Activated naive CD4-positive, alpha-beta T cell treated with anti-CD3 and anti-CD28 coated beads, Interleukin-2, amount 10 ng/mL, durations not matched to agents 7 days and 5 days (primary cell): ENCODE results near the gene SPSB2.
A peak's percentile ranks its signal among the peaks of the same experiment; 100 is the strongest.
"Not testable (repeated sequence)": the region's sequence is repeated elsewhere in the genome, so short reads cannot be mapped to it uniquely, and the experiment has no call there.

Experiments
- CTCF ChIA-PET: fragments of 350-600 bp; sonication (Branson Sonifier 250); formaldehyde crosslinking; loops from one replicate; lab custom pipeline; 2021; ENCODE audit warnings: antibody characterized with exemption; lab: Charles Lee
- DNase-seq: peaks from one replicate; pipeline ENCODE4 v3.0.0-alpha.2; 2020
- H3K27ac Mint-ChIP-seq: one replicate; pipeline ENCODE4 v1.8.0; 2021; ENCODE audit warnings: mild to moderate bottlenecking, moderate library complexity, mixed read lengths
- H3K27me3 Mint-ChIP-seq: one replicate; pipeline ENCODE4 v1.8.0; 2021; ENCODE audit warnings: mild to moderate bottlenecking, mixed read lengths
- H3K36me3 Mint-ChIP-seq: one replicate; pipeline ENCODE4 v1.8.0; 2021; ENCODE audit warnings: mixed read lengths
- H3K4me1 Mint-ChIP-seq: one replicate; pipeline ENCODE4 v1.8.0; 2021; ENCODE audit warnings: mixed read lengths
- H3K4me3 Mint-ChIP-seq: one replicate; pipeline ENCODE4 v1.8.0; 2021; ENCODE audit warnings: mild to moderate bottlenecking, moderate library complexity, mixed read lengths
- H3K9me3 Mint-ChIP-seq: one replicate; pipeline ENCODE4 v1.8.0; 2021; ENCODE audit warnings: mixed read lengths

The SPSB2 gene

GRCh38 chr12:6890789-6891645, 17.9 kb upstream of the SPSB2 start:
- CTCF ChIA-PET: interaction anchor here (0.7 to 2.8 kb wide), 13 partner anchors 9 to 221 kb away, joined by 3 to 35 read pairs (median 5); partner anchors contain the start of genes C12orf57, CDCA3, RNU7-1 and SPSB2
- peak overlapping the region; percentile 76 for H3K4me3 Mint-ChIP-seq
- no peaks in the 10 kb centered on the region for H3K27me3 Mint-ChIP-seq
- peaks cover 29% of the 10 kb centered on the region for H3K4me1 Mint-ChIP-seq
- DNase-seq: peak; percentile 99
- peak overlapping the region; percentile 94 for H3K27ac Mint-ChIP-seq
- no peaks in the 10 kb centered on the region for H3K9me3 Mint-ChIP-seq
- H3K36me3 Mint-ChIP-seq: peaks cover 7% of the 10 kb centered on the region

- H3K36me3 Mint-ChIP-seq, H3K9me3 Mint-ChIP-seq, CTCF ChIA-PET, H3K27me3 Mint-ChIP-seq, DNase-seq: not testable (repeated sequence)
- H3K27ac Mint-ChIP-seq: peak overlapping the region; percentile 94
- H3K4me1 Mint-ChIP-seq: peaks cover 29% of the 10 kb centered on the region
- peak overlapping the region; percentile 76 for H3K4me3 Mint-ChIP-seq
These were observed 16.9 kb upstream of the SPSB2 start for GRCh38 chr12:6889775-6890573.

GRCh38 chr12:6888794-6889193, 15.7 kb upstream of the SPSB2 start:
- DNase-seq, CTCF ChIA-PET, H3K27me3 Mint-ChIP-seq, H3K9me3 Mint-ChIP-seq, H3K27ac Mint-ChIP-seq, H3K4me3 Mint-ChIP-seq: not testable (repeated sequence)
- Mint-ChIP-seq H3K36me3 (peaks cover 14% of the 10 kb centered on the region), H3K4me1 (peaks cover 29% of the 10 kb centered on the region)

DNA sequence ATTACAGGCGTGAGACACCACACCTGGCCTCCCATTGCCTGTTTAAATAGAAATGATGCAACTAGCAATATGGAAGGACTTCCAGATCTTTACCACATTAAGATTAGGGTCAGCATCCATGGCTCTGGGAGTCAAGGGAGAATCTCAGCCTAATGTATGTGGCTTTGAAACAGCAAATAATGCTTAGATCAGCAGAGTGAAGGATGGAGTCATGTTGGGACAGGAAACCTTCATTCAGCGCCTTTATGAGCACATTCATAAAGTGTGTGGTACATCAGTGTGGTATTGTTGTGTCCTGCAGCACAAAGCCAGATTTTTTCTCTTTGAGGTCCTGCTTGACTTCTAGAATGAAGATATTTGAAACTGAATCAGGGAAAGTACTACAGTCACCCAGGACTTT, 15.3 kb upstream of the SPSB2 start:
- Mint-ChIP-seq H3K4me1 (peaks cover 29% of the 10 kb centered on the region), H3K27ac (no peak overlapping the region), H3K27me3 (no peaks in the 10 kb centered on the region), H3K36me3 (peaks cover 16% of the 10 kb centered on the region), H3K9me3 (no peaks in the 10 kb centered on the region), H3K4me3 (no peak overlapping the region)
- DNase-seq: no peak
- CTCF ChIA-PET: no interaction called here

DNA sequence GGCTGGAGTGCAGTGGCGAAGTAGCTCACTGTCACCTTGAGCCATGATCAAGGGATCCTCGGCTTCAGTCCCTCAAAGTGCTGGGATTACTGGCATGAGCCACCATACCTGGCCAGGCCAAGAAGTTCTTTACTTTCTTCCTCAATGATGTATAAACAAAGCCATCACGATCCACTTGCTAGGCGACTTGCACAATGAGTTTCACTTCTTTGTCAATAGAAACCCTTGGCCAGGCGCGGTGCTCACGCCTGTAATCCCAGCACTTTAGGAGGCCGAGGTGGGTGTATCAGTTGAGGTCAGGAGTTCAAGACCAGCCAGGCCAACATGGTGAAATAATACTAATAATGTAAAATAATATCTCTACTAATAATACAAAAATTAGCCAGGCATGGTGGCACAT, 14.4 kb upstream of the SPSB2 start:
- Mint-ChIP-seq H3K36me3 (peaks cover 15% of the 10 kb centered on the region), H3K9me3 (no peaks in the 10 kb centered on the region), H3K27me3 (no peaks in the 10 kb centered on the region), H3K4me1 (peaks cover 27% of the 10 kb centered on the region), H3K4me3 (no peak overlapping the region), H3K27ac (no peak overlapping the region)
- CTCF ChIA-PET: interaction anchor here (0.8 kb wide), 2 partner anchors 16 to 222 kb away, joined by 3 read pairs; partner anchors contain the start of gene C1RL
- no peak for DNase-seq

DNA sequence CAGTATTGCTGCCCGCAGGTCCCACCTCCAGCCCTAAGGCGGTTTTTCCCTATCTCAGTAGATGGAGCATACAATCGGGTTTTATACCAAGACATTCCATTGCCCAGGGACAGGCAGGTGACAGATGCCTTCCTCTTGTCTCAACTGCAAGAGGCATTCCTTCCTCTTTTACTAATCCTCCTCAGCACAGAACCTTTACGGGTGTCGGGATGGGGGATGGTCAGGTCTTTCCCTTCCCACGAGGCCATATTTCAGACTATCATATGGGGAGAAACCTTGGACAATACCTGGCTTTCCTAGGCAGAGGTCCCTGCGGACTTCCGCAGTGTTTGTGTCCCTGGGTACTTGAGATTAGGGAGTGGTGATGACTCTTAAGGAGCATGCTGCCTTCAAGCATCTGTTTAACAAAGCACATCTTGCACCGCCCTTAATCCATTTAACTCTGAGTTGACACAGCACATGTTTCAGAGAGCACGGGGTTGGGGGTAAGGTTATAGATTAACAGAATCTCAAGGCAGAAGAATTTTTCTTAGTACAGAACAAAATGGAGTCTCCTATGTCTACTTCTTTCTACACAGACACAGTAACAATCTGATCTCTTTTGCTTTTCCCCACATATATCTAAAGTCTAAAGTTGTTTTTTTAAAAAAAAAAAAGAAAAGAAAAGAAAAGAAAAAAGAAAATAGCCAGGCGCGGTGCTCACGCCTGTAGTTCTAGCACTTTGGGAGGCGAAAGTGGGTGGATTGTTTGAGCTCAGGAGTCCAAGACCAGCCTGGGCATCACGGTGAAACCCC, 13.3 kb upstream of the SPSB2 start:
- H3K27me3 Mint-ChIP-seq, H3K9me3 Mint-ChIP-seq, H3K27ac Mint-ChIP-seq, H3K4me3 Mint-ChIP-seq, DNase-seq: not testable (repeated sequence)
- peaks cover 16% of the 10 kb centered on the region for H3K36me3 Mint-ChIP-seq
- CTCF ChIA-PET: interaction anchor here (0.8 kb wide), 1 partner anchor 14 kb away, joined by 3 read pairs; no protein-coding TSS in a partner anchor
- H3K4me1 Mint-ChIP-seq: peaks cover 17% of the 10 kb centered on the region

- Mint-ChIP-seq H3K9me3 (no peaks in the 10 kb centered on the region), H3K4me1 (peaks cover 3% of the 10 kb centered on the region), H3K27ac (no peak overlapping the region), H3K27me3 (no peaks in the 10 kb centered on the region), H3K36me3 (peaks cover 14% of the 10 kb centered on the region), H3K4me3 (no peak overlapping the region)
- DNase-seq: no peak
- CTCF ChIA-PET: interaction anchor here (0.9 kb wide), 1 partner anchor 12 kb away, joined by 4 read pairs; the partner anchor contains the start of gene SPSB2
These were observed 11.4 kb upstream of the SPSB2 start for GRCh38 chr12:6884539-6884938.

DNA sequence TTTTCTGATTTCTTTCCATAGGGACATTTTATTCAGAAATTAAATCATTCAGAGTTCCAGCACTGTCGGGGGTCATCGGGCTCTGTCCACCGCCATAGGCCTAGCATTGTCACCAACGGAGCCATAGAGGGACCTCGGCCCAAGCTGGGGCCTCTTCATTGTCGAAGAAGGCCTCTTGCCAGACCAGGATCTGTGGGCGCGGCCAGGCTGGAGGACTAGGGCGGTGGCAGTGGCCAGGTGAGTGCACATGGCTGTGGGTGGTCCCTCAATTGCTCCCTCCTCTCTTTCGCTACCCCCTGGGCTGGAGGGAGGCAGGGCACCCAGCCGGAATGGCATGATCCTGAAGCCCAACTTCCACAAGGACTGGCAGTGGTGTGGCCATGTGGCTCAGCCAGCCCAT, 10.6 kb upstream of the SPSB2 start:
- CTCF ChIA-PET: no interaction called here

DNA sequence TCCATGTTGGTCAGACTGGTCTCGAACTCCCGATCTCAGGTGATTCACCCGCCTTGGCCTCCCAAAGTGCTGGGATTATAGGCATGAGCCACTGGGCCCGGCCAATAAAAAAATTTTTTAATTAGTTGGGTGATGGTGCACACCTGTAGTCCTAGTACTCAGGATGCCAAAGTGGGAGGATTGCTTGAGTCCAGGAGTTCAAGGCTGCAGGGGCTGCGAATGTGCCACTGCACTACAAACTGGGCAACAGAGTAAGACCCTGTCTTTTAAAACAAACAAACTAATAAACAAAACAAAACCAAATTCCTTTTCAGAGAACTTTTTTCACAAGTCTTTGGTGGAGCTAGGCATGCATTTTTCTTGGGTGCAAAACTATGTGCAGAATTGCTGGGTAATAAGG, 10.1 kb upstream of the SPSB2 start:
- Mint-ChIP-seq H3K4me3 (no peak overlapping the region), H3K36me3 (peaks cover 11% of the 10 kb centered on the region), H3K9me3 (no peaks in the 10 kb centered on the region), H3K27me3 (no peaks in the 10 kb centered on the region), H3K4me1 (peaks cover under 1% of the 10 kb centered on the region), H3K27ac (no peak overlapping the region)
- CTCF ChIA-PET: interaction anchor here (0.8 to 2.4 kb wide), 3 partner anchors 11 to 31 kb away, joined by 3 to 15 read pairs (median 3); partner anchors contain the start of genes SPSB2, TPI1 and USP5
- no peak for DNase-seq

More for the DNA sequence above, 10.6 kb upstream of the SPSB2 start:
- H3K9me3 Mint-ChIP-seq: no peaks in the 10 kb centered on the region
- H3K4me3 Mint-ChIP-seq: no peak overlapping the region
- H3K27ac Mint-ChIP-seq: no peak overlapping the region
- H3K36me3 Mint-ChIP-seq: peaks cover 14% of the 10 kb centered on the region
- DNase-seq: no peak
- no peaks in the 10 kb centered on the region for H3K27me3 Mint-ChIP-seq
- H3K4me1 Mint-ChIP-seq: peaks cover 3% of the 10 kb centered on the region

DNA sequence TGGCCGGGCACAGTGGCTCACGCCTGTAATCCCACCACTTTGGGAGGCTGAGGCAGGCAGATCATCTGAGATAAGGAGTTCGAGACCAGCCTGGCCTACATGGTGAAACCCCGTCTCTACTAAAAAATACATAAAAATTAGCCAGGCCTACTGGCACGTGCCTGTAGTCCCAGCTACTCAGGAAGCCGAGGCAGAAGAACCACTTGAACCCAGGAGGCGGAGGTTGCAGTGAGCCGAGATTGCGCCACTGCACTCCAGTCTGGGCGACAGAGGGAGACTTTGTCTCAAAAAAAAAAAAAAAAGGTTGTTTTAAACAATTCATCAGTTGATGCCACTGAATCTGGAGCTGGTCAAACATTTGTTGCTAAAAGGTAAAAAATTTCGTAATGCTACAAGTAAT, 6.7 kb upstream of the SPSB2 start:
- not testable (repeated sequence) for DNase-seq, H3K4me1 Mint-ChIP-seq, H3K27me3 Mint-ChIP-seq, H3K4me3 Mint-ChIP-seq, H3K27ac Mint-ChIP-seq, H3K9me3 Mint-ChIP-seq
- CTCF ChIA-PET: interaction anchor here (0.9 kb wide), 1 partner anchor 11 kb away, joined by 3 read pairs; no protein-coding TSS in a partner anchor
- peaks cover 22% of the 10 kb centered on the region for H3K36me3 Mint-ChIP-seq

GRCh38 chr12:6874015-6874368, 889 bp upstream of the SPSB2 start:
- CTCF ChIA-PET: interaction anchor here (2.1 to 4.3 kb wide), 4 partner anchors 17 to 91 kb away, joined by 7 to 35 read pairs (median 20); partner anchors contain the start of genes CDCA3 and USP5
- Mint-ChIP-seq H3K4me1 (peaks cover 50% of the 10 kb centered on the region), H3K36me3 (peaks cover 49% of the 10 kb centered on the region), H3K4me3 (peak overlapping the region; percentile 90), H3K27ac (peak overlapping the region; percentile 61)
- H3K9me3 Mint-ChIP-seq, DNase-seq, H3K27me3 Mint-ChIP-seq: not testable (repeated sequence)

GRCh38 chr12:6872073-6873048, 742 bp downstream of the SPSB2 start:
- CTCF ChIA-PET: interaction anchor here (0.7 to 4.3 kb wide), 37 partner anchors 10 to 264 kb away, joined by 3 to 35 read pairs (median 4); partner anchors contain the start of genes C12orf57, C1RL, CDCA3 and P3H3

More at GRCh38 chr12:6872073-6873048, 742 bp downstream of the SPSB2 start:
- peak overlapping the region; percentile 93 for H3K27ac Mint-ChIP-seq
- no peaks in the 10 kb centered on the region for H3K27me3 Mint-ChIP-seq
- H3K36me3 Mint-ChIP-seq: peaks cover 59% of the 10 kb centered on the region
- H3K9me3 Mint-ChIP-seq: no peaks in the 10 kb centered on the region
- peaks cover 61% of the 10 kb centered on the region for H3K4me1 Mint-ChIP-seq
- peak; percentile 89 for DNase-seq
- H3K4me3 Mint-ChIP-seq: peak overlapping the region; percentile 90
